Measurements from ENCODE around the gene MRPL9.

The MRPL9 gene

DNA sequence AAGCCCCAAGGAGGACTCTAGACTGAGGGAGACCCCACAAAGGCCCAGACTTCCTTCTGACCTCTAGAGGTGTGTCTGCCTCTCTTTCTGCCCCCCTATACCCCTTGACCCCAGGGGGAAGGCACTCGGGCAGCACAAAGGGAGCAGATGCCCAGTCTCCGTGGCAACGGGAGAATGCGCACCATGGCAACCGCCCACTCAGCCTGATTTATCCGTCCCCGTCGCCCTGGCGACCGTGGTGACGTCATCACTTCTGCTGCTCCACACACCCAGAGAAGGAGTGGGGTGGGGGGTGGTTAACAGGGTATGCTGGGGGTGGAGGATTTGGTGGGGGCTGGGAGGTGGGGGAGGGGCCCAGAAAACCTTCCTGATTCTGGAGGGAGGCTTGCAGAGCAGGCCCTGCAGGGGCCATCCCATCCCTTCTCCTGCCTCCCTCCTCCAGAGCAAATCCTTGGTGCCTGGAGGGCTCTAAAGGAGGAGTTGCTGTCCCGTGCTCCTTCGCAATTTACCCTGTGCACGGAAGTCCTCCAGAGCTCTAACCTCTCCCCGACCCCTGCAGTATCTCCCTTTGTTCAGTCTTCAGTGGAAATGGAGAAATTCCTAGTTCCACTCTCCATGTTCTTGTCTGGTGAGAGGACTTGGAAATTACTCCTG is 53.0 kb downstream of the MRPL9 start:
- DNase-seq (ENCODE audit: low read depth) = peak; percentile 21

Measured in activated T-cell treated with anti-CD3 and anti-CD28 coated beads for 48 hours (primary cell).